Loucy (cell line): ENCODE results near the gene DIO1.

ENCODE experiments used
- CTCF ChIP-seq: fragments of 200-600 bp; sonication (generic); conservative IDR thresholded peaks from 2 replicates; pipeline ENCODE4 v1.5.1; 2014; ENCODE audit warnings: mild to moderate bottlenecking, antibody characterized with exemption, low read length
- EZH2phosphoT487 ChIP-seq: fragments of 200-600 bp; IDR thresholded peaks from 2 replicates; pipeline ENCODE4 v1.6.1; 2018; ENCODE audit warnings: antibody characterized with exemption, mild to moderate bottlenecking, moderate library complexity, borderline replicate concordance

- TF ChIP-seq CTCF (no peak), EZH2phosphoT487 (no peak)
These were observed 42.4 kb downstream of the DIO1 start for GRCh38 chr1:53936430-53936829.
